Astrocyte (in vitro differentiated cells and primary cell): Measurements from ENCODE around the gene NPL.

Source experiments
- EZH2 ChIP-seq: IDR thresholded peaks from 2 replicates; pipeline ENCODE4 v1.6.1; 2012; ENCODE audit warnings: mild to moderate bottlenecking, low read length, inconsistent platforms; ENCODE audit not compliant: insufficient read depth
- TF ChIP-seq, protein P1 (sequence below): IDR thresholded peaks from 2 replicates; pipeline ENCODE4 v1.5.1; 2011; ENCODE audit warnings: low read depth, mild to moderate bottlenecking, inconsistent platforms, low read length, moderate library complexity; ENCODE audit not compliant: insufficient read depth

DNA sequence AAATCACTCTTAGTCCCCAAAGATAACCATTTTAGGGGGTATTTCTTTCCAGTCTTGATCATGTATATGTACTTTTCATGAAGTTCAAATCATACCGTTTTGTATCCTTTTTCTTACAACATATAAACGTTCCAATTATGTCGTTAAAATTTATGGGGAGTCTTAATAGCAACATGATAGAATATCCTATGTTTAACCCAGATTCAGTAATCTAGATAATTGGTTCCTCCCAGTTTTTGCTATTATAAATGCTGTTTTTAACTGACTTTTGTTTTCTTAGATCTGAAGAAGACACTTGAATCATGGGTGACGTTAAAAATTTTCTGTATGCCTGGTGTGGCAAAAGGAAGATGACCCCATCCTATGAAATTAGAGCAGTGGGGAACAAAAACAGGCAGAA is 52.7 kb downstream of the NPL start:
- TF ChIP-seq, protein P1, sequence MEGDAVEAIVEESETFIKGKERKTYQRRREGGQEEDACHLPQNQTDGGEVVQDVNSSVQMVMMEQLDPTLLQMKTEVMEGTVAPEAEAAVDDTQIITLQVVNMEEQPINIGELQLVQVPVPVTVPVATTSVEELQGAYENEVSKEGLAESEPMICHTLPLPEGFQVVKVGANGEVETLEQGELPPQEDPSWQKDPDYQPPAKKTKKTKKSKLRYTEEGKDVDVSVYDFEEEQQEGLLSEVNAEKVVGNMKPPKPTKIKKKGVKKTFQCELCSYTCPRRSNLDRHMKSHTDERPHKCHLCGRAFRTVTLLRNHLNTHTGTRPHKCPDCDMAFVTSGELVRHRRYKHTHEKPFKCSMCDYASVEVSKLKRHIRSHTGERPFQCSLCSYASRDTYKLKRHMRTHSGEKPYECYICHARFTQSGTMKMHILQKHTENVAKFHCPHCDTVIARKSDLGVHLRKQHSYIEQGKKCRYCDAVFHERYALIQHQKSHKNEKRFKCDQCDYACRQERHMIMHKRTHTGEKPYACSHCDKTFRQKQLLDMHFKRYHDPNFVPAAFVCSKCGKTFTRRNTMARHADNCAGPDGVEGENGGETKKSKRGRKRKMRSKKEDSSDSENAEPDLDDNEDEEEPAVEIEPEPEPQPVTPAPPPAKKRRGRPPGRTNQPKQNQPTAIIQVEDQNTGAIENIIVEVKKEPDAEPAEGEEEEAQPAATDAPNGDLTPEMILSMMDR = no peak
- TF ChIP-seq EZH2 = no peak
